Activated T-cell treated with anti-CD3 and anti-CD28 coated beads for 48 hours (primary cell): ENCODE data around the gene OSGEP.
A peak's percentile ranks its signal among the peaks of the same experiment; 100 is the strongest.

Source experiments
- DNase-seq: peaks from one replicate; pipeline ENCODE4 v3.0.0-alpha.2; 2020; ENCODE audit warnings: low read depth

Gene OSGEP

GRCh38 chr14:20454516-20455354 lies at the start of gene OSGEP, which contains the start of gene APEX1:
TSS of gene OSGEP (minus strand) at chr14:20454812. CDS start at chr14:20454683, 129 bp downstream.
TSS of gene APEX1 (plus strand) at chr14:20455226. CDS start at chr14:20455646, 420 bp downstream.
- DNase-seq: peak; percentile 93

GRCh38 chr14:20503898-20504297 lies 49.3 kb upstream of the OSGEP start:
- DNase-seq: no peak

GRCh38 chr14:20501346-20501745 lies 46.7 kb upstream of the OSGEP start:
- DNase-seq: no peak

- no peak for DNase-seq
Measured at GRCh38 chr14:20499881-20500280, 45.3 kb upstream of the OSGEP start.

- no peak for DNase-seq
Measured at GRCh38 chr14:20499108-20499507, 44.5 kb upstream of the OSGEP start.

GRCh38 chr14:20498622-20499021 lies 44.0 kb upstream of the OSGEP start:
- no peak for DNase-seq

DNA sequence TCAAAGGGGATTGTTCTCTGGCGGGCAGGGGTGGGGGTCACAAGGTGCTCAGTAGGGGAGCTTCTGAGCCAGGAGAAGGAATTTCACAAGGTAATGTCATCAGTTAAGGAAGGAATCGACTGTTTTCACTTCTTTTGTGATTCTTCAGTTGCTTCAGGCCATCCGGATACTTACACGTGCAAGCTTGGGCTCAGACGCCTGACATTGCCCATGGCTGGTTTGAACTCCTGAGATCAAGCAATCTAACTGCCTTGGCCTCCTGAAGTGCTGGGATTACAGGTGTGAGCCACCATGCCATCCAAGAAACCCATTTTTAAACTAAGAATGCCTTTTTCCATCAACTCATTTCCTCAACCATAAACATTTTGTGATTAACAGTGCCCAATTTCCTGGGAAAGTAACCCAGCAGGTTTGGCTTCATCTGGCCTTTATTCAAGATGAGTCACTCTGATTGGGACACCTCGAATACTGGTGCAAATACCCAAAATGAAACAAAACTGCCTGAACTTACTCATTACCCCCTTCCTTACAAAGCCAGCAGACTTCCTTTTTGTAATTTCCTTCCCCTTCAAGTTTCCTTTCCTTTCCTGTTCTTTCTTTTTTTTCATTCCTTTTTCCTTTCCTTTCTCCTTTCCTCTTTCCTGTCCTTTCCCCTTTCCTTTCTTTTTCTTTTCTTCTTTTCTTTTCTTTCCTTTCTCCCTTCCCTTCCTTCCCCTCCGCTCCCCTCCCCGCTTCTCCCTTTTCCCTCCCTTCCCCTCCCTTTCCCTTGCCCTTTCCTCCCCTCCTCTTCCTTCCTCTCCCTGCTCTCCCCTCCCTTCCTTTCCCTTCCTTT lies 40.5 kb upstream of the OSGEP start:
- no peak for DNase-seq

DNA sequence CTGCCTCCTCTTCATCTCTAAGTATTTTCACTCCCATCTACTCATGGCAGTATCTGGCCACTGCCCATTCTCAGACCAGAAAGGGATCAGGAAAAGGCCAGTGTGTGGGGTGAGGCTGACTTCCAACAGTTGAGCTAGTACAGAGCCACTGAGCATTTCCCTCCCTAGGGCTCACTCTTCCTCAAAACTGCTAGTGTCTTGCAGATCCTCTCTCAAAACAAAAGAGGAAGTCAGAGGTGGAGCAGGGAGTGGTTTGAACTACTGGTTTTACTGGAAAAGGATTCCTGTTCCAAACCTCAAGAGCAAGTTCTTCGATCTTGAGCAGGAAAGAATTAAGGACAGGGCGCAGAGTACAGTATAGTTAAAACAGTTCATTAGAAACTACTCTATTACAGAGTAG lies 39.0 kb upstream of the OSGEP start:
- DNase-seq: no peak

DNA sequence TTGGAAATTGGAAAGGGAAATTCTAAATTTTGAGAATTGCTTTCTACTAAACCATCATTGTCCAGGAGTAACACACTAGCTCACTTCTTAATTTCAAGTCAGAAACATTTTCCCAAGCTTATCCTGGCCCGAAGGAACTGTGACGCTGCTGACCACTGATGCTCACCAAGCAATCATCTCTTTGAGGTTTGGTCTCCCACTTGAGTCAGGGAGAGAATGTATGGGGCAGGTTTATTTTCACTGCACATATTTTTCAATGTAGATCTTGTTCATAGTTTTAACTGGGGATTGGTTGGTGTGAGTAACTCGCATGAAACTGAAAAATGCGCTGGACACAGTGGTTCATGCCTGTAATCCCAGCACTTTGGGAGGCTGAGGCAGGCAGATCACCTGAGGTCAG lies 37.9 kb upstream of the OSGEP start:
- DNase-seq: no peak

DNA sequence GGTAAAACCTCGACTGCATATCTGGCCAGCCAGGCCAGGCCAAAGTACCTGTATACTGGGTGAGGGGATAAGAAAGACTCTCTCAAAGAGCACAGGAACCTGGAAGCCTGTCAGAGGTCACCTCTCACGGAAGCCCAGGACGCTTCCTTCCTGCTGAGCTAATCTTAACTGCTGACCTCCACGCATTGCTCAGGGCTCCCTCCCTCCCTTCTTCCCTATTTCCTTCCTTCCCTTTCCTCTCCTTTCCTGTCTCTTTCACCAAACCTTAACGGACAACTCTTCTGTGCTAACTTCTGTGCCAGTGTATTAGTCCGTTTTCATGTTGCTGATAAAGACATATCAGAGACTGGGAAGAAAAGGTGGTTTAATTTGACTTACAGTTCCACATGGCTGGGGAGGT lies 36.0 kb upstream of the OSGEP start:
- DNase-seq: no peak

DNA sequence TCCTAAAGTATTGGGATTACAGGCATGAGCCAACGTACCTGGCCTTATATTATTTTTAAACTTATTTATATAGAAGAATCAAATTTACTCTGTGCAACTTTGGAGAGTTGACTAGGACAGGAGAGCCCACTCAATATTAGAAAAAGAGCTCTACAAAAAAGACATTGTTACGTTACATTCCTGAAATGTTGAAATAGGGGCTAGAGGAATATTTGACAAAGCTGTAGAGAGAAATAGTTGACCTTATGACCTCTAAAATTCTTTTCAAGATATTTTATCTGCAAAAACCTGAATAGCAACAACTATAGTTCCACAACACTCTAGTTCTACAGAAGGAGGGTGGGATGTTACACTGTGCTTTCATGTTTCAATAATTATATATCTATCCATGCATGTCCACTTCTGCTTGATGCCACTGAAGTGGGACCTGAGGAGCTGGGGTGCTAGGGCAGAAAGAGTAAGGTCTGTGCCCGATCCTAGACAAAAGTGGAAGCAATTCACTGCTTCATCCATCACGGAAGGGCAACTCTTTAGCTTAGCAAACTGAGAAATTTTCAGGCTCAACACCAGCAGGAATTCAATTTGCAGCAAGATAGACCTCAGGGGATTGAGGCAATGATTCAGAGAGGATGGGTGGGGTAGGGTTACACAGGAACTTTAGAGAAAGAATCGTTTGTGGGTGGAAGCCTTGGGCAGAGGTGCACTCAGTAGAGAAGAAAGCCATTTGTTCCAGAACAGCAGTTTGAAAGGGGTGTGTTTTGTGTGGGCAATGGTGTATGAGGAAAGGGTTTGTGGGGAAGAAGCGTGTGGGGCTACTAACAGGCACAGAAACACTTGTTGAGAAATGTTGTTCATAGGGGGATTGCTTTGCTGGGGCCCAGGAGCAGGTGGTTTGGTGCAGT lies 34.7 kb upstream of the OSGEP start:
- no peak for DNase-seq

DNA sequence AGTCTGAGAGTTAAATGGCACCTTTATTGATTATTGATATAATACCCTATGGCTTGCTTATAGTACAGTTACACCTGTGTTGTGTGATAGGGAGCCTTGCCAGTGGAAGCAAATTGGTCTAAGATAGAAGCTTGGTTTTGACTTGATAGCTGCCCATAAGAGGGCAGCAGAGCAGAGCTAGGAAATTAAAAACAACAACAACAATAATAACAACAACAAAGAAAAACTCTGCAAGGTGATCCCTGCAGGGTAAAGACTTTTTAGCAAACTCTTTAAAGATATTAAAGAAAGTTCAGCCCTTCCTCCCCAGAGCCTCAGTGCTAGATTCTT lies 32.7 kb upstream of the OSGEP start:
- DNase-seq: no peak

GRCh38 chr14:20486684-20487395 lies 32.2 kb upstream of the OSGEP start:
- DNase-seq: no peak

DNA sequence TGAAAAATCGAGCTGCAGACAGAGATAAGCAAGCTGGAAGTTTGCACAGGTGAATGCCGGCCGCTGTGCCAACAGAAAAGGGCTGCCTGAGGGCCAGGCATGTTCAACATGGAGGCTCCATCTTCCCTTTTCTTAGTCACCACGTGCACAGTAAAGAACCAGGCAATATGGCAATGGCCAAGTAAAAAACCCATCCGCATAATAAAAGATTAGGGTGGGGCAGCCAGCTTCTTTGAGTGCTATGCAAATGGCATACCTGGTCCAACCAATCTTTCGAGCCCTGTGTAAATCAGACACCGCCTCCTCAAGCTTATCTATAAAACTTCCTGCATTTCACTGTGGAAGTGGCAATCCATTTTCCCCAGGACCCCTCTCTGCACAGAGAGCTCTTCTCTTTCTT lies 31.3 kb upstream of the OSGEP start:
- no peak for DNase-seq

GRCh38 chr14:20482382-20482781 lies 27.8 kb upstream of the OSGEP start:
- DNase-seq: no peak

- no peak for DNase-seq
Measured at GRCh38 chr14:20478894-20479293, 24.3 kb upstream of the OSGEP start.

DNA sequence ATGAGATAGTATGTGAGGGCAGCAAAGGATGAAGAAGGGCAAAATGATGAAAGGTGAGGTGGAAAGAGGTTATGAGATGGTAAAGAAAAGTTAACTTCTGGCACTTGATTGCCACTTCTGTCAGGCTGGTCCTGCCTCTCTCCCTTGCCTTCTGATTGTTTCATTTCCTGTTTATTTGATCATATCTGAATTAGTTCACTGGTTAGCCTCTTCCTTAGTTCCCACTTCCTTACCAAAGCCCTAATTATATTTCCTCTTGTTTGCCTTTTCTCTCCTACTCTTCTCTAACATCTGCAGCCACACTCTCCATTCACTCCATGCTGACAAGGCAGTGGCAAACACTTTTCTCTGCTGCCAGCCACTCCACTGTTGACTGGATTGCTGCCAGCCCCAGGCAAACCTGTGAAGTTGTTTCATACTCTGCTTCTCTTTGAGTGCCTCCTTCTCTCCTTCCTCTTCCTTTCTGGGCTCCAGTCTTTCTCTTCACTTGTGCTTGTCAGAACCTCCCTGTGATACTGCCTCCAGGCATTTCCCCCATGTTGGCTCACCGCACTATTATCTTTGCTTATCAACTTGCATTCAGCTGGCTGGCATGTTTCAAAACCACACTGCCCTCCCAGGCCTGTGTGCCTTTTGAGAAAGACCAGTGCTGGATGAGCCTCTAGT lies 22.7 kb upstream of the OSGEP start:
- DNase-seq: no peak

GRCh38 chr14:20476776-20477175 lies 22.2 kb upstream of the OSGEP start:
- DNase-seq: no peak

DNA sequence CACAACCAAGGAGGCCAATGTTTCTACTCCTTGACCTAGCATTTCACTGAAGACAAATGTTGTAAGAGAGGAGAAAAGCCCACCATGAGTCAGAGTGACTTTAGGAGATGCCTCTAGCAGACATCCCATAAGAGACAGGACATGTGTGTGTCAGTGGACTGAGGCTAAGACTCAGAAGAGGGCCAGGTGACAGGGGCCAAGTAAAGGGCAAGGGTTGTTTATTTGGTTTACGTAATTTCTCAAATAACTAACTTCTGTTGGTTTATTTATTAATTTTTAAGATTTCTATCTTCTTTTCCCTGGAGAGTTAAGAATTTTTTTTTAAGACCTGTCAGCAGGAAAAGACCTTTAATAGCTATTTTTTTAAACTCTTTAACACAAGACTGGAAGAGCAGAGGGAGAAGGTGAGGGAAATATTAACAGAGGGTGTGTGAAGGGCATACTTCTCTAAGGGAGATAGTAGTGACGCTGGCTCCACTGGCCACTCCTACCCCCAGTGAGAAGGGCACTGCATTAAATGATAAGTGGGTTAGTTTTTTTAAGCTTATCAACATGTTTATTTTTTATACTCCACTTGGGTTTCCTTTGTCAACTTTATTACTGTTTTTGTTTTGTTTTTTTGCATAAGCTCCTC lies 18.0 kb upstream of the OSGEP start:
- no peak for DNase-seq

DNA sequence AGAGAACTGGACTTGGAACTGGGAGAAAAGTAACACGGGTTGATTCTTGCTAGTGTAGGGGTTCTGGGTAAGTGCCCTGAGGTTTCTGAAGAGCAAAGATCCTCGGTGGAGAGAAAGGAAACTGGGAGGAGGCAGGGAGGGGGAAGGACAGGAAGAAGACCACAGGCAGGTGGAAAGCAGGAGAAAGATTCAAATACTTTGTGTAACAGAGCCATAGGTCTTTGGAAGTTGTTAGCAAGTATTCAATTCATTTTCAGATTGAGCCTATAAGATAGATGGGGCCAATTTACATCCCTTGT lies 15.9 kb upstream of the OSGEP start:
- DNase-seq: no peak
